Activated T-cell treated with anti-CD3 and anti-CD28 coated beads for 24 hours (primary cell): ENCODE measurements around the gene TMEM213.
"Not testable (repeated sequence)": the region's sequence is repeated elsewhere in the genome, so short reads cannot be mapped to it uniquely, and the experiment has no call there.

Experiments
- DNase-seq: peaks from one replicate; pipeline ENCODE4 v3.0.0-alpha.2; 2020; ENCODE audit warnings: low read depth

TMEM213 gene

DNA sequence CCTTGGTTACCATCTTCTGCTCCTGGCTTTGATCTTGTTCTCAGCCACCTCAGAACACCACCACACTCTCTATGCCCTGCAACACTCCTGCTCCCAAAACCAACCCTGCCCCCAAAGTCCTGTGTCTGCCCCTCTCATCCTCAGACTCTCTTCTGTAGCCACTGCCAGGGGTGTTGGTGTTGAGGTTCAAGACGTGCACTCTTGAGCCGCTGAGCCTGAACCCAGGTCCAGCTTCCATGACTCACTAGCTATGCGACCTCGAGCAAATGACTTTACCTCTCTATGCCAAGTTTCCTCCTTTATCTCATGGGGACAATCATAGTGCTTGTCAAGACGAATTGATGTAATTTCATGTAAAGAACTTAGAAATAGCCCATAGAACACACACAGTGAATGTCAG is 1.0 kb downstream of the TMEM213 start:
- DNase-seq, result no peak

DNA sequence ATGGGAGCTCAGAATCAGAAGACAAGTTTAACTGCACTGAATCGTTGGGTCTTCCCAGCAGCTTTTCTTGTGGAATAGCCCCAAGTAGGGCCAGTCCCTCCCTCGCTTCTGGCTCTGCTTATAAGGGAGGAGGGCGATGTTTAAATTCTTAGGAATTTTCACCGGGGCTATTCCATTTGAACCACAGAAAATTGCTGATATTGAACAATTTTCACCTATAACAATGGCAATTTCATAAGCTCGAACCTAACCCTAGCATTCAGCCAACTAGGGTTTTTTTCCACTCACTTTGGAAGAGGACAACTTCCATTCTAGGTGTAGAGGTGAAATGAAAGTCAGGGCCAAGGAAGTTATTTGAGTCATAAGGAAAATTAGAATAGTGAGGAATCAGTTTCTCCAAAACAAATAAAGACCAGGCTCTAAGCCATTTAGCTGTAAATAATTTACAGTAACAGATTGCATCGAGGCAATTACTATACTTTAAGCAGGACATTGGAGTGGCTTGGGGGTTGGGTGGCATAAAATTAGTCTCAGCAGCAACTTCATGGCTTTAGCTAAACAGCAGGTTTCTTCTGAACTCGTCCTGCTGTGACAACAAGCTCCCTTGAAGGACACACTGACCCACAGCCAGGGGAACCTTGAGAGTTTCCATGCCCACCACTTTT is 1.7 kb downstream of the TMEM213 start:
- no peak for DNase-seq

DNA sequence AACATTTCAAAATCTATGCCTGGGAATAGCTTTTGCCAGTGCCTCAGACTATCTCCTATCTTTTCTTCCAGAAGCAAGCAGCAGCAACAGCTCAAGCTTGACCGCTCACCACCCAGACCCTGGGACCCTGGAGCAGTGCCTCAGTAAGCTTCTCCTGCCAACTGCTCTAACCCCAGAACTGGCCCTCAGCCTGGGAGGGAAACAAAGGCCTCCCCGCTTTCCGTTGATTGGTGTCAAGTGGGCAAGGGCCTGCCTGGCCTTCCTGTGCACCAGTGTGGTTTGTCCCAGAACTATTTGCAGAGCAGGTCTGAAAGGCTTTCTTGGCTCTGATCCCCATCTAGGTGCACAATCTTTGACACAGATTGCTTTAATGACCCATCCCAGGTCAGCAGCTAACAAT is 3.5 kb downstream of the TMEM213 start:
- no peak for DNase-seq

DNA sequence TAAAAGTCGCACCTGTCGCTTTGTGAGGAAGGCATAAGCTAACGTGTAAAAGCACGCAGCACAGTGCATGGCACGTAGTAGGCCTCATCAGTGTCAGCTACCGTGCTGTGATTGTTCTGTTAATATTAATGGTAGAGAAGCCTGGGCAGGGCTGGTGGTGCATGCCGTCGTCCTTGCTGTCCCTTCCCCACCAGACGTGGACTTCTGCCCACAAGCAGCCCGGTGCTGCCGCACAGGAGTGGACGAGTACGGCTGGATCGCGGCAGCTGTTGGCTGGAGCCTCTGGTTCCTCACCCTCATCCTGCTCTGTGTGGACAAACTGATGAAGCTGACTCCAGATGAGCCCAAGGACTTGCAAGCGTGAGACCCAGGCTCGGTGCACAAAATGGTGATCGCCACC is 4.9 kb downstream of the TMEM213 start:
- DNase-seq, result no peak

DNA sequence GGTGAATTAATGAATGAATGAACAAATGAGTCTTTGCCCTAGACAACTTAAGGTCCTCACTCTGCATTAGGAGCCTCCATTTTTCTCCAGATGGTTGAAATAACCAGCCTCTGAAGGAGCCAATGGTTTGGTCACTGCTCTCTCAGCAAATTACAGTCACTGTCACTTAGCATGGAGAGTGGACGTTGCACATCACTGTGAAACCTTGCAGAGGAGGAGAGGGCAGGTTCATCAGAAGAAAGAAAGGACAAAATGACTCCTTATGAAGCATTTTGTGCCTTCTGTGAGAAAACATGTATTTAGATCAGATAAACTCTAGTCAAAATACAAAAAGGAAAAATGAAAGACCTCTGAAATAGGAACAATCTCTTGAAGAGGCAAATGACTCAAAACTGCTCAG is 6.8 kb downstream of the TMEM213 start:
- DNase-seq, result no peak

DNA sequence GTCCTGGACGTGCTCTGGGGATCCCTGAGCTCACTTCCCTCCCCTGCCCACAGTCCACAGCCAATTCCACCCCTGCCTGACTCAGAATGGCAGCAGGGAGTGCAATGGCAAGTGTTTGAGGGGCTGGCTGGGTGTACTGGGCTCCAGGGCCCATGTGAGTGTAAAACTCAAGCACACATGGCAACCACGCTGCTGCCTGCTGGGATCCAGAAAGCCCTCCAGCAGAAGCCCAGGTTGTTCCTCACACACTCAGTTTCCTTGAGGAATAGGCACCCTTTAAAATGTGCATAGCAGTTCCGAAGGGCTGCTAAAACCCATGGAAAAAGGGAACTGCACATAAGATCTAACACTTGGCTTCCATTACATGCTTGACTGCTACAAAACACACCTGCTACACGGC is 11.6 kb downstream of the TMEM213 start:
- DNase-seq, result no peak

DNA sequence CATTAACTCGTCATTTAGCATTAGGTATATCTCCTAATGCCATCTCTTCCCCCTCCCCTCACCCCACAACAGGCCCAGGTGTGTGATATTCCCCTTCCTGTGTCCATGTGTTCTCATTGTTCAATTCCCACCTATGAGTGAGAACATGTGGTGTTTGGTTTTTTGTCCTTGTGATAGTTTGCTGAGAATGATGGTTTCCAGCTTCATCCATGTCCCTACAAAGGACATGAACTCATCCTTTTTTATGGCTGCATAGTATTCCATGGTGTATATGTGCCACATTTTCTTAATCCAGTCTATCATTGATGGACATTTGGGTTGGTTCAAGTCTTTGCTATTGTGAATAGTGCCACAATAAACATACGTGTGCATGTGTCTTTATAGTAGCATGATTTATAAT is 13.5 kb downstream of the TMEM213 start:
- not testable (repeated sequence) for DNase-seq

DNA sequence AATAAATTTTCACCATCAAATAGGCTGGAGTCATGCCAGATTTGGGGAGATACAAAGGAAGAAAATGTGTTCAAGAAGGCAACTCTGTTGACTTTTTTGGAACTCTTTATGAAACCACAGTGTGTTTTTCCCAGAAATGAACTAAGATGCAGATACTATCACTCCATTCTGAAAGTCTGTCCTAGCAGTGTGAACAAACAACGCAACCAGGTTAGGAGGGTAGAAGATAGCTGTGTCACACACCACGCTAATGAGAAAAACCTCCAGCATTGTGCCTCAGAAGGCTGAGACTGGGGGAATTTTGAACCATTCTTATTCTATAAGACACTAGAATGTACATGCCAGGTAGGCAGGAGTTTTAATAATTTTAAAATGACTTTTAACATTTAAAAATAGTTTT is 16.2 kb downstream of the TMEM213 start:
- DNase-seq, result no peak

DNA sequence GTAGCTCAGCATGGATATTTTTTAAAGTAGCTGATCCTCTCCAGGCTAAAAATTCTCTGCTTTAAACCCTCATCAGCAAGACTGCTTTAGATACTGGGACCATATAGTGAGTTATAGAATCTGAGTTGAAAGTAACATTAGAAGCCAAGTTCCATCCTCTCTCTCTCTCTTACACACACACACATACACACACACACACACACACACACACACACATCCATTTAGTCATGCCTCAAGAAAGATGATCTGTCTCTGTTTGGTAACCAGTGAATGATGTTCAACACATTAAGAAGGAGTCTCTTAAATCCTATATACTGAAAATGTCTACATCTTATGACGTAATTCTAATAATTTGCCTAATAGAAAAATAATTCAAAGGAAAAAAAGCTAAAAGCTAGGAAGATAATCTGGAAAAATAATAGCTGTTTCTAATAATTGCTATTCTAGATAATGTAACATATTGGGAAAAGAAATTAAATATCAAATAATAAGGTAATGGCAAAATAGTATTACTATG is 17.1 kb downstream of the TMEM213 start:
- no peak for DNase-seq

DNA sequence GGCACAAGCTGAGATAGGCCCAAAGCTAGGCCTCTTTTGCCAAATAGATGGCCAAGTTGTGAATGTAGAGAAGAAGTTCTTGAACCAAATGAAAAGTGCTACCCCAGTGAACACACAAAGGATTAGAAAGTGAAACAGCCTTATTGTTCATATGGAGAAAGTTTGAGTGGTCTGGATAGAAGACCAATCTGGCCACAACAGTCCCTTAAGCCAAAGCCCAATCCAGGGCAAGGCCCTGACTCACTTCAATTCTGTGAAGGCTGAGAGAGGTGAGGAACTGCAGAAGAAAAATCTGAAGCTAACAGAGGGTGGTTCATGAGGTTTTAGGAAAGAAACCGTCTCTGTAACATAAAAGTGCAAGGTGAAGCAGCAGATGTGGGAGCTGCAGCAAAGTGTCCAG is 18.9 kb downstream of the TMEM213 start:
- DNase-seq, result no peak

DNA sequence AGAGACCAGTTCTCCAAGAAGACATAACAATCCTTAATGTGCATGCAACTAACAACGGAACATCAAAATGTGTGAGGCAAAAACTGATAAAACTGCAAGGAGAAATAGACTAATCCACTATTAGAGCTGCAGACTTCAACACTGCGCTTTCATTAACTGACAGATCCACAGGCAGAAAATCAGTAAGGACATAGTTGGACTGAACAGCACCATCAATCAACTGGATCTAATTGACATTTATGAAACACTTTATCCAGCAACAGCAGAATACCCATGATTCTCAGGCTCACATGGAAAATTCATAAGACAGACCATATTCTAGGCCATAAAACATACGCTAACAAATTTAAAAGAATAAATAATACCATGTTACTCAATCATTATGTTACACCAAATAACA is 21.8 kb downstream of the TMEM213 start:
- DNase-seq, result no peak

DNA sequence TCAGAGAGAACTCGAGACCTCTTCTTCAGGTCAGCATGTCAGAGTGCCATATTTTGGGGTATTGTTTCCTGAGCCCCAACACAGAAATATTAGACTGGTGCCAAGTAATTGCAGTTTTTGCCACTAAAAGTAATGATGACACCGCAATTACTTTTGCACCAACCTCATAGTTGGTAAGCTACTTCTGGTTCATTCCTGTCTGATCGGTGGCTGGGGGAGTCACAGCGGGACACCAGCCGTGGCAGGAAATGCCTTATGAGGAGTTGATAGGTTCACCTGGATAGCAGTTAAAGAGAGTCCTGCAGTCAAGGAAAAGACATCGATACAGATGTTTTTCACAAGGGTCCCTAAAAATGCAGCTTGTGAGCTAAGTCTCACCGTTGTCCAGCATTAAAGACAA is 24.1 kb downstream of the TMEM213 start:
- DNase-seq, result no peak

DNA sequence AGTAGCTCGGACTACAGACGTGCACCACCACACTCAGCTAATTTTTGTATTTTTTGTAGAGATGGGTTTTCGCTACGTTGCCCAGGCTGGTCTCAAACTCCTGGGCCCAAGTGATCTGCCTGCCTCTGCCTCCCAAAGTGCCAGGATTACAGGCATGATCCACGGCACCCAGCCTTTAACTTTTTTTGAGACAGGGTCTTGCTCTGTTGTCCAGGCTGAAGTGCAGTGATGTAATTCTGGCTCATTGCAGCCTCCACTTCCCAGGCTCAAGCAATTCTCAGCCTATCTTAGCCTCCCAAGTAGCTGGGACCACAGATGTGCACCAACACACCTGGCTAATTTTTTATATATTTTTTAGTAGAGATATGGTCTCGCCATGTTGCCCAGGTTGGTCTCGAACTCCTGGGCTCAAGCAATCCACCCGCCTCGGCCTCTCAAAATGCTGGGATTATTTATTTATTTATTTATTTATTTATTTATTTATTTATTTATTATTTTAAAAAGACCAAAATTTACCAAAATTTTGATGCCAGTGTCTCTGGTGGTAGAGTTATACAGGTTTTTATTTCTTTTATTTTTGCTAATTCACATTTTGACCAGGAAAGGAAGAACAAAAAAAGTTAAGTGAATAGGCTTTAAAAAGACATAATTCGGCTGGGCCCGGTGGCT is 25.2 kb downstream of the TMEM213 start:
- DNase-seq, result no peak

DNA sequence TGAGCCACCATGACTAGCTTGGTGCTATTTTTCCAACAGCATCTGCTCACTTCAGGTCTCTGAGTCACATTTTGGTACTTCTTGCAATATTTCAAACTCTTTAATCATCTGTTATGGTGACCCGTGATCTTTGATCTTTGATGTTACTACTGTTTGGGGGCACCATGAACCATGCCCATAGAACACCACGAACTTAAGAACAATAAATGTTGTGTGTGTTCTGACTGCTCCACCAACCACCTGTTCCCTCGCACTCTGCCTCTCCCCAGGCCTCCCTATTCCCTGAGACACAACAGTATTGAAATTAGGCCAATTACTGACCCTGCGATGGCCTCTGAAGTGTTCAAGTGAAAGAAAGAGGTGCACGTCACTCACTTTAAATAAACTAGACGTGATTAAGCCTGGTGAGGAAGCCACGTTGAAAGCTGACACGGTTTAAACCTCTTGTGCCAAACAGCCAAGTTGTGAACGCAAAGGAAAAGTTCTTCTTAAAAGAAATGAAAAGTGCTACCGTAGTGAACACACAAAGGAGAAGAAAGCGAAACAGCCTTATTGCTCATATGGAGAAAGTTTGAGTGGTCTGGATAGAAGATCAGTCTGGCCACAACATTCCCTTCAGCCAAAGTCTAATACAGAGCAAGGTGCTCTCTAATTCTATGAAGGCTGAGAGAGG is 27.4 kb downstream of the TMEM213 start:
- DNase-seq, result no peak

DNA sequence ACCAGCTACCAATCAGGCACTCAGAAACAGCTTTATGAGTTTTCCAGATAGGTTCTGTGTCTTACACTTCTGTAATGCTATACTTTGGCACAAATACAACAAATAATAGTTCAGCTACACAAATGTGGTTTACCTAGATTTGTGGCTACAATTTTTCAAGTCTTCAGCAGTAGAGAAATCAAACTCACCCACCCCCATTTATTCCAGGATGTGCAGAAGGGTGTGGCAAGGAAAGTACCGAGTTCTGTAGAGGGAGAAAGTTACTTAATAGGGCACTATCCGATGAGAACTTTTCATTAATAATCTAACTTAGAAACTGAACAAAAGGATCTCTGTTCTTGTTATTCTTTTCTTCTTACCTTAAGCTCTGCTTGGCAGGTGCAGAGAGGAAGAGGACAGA is 30.5 kb downstream of the TMEM213 start:
- DNase-seq, result no peak

DNA sequence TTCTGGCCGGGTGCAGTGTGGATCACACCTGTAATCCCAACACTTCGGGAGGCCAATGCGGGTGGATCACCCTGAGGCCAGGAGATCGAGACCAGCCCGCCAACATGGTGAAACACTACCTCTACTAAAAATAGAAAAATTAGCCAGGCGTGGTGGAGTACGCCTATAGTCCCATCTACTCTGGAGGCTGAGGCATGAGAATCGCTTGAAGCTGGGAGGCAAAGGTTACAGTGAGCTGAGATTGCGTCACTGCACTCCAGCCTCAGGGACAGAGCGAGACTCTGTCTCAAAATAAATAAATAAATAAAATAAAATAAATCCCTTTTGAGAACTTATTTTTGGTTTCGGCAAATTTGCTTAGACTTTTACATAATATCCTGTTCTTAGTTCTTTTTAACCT is 31.5 kb downstream of the TMEM213 start:
- DNase-seq, result no peak

DNA sequence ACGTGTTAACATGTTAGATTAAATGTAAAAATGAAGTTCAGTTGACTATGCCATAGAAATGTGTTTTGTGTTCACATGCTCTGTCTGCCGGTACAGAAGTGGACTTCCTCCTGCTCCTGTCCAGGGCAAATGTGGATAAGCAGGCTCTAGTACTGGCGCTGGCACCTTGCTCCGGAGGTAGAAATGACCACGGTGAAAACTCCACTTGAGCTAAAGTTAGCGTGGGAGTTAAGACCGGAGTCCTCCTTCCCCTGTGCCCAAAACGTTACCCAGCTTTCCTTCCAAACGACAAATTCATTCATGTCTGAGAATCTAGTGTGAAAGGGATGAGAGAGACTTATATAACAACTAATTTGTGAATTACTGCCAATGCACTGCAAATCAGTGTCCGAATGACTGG is 35.2 kb downstream of the TMEM213 start:
- DNase-seq, result no peak

DNA sequence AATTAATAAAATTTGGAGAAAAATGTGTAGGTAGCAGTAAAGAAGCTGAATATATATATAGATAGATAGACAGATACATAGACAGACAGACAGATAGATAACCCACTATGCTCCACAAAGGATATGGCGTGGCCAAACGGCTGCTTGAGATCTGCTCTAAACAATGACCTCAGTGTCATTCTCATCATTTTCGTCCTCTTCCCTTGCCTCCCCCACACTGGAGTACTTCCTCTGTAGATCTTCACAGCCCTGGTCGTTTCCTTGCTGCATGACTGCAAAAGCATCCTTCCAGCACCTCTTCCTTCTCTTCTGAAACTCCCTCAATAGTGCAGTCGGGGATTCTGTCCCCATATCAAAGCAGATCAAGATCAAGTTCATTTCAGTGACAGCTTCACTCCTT is 35.8 kb downstream of the TMEM213 start:
- no peak for DNase-seq

DNA sequence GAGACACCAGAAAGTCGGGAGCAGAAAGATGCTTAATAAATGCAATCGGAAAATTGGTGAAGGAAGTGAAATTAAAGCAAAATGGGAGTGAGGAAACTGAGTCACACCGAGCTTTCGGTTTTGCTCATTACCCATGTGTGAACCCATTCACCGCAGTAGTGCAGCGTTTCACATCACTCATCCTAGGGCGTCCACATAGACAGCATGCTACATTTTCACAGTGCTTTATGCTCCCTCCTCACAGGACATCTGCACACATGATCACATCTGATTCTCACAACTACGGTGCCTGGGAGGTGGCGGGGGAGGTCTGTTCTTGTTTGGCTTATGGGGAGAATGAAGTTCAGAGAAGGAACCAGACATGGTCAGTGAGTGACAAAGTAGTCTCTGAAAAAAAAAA is 36.8 kb downstream of the TMEM213 start:
- no peak for DNase-seq

DNA sequence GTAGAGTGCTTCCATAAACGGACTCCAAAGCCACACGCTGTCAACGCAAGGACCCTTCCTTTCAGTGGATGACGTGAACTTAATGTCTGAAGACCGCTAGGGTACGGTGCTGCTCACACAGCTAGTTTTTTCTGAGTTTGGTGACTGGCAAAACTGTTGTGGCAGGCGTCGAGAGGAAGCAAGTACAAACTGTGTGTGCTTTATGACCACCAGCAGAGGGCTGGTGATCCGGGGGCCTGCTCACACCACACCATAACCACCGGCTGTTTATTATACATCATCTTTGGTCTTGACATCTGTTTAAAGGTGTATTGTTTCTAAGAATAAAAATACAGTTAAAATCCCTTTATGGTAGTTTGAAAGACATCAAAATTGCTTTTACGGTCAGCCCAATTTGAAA is 37.3 kb downstream of the TMEM213 start:
- DNase-seq, result no peak

DNA sequence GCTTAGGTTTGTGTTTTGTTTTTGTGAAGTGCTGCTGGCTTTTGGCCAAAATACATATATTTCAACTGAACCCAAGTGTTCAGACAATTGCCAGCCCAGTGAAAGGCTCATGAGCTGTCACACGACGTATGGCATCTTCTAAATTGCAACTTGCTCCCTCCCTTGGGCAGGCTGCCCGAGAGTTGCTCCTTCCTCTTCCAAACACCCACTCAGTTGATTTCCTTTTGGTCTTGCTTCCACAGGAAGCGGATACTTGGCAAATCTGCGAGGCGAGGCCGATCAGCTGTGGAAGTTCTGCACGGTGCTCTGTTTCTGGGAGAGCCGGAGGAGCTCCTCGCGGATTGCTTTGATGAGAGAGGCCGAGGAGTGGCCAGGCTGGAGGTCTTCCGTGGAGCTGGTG is 39.8 kb downstream of the TMEM213 start:
- DNase-seq, result no peak

DNA sequence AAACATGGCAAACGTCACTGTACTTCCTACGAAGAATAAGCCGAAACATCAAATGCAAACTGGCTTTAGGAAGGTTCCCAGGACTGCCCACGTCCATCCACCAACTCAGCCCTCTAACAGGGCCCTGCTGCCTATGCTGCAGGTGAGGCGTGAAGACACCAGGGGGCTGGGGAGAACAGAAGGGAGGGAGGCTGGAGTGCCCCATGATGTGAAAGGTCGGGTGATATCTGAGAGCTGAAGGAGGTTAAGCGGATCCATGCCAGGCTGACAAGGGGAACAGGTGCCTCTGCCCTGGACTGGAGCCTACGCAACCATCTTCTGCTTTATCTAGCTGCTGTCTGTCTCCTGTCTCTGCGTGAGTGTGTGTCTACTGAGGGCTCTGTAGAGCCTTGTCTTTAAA is 40.4 kb downstream of the TMEM213 start:
- DNase-seq, result no peak

DNA sequence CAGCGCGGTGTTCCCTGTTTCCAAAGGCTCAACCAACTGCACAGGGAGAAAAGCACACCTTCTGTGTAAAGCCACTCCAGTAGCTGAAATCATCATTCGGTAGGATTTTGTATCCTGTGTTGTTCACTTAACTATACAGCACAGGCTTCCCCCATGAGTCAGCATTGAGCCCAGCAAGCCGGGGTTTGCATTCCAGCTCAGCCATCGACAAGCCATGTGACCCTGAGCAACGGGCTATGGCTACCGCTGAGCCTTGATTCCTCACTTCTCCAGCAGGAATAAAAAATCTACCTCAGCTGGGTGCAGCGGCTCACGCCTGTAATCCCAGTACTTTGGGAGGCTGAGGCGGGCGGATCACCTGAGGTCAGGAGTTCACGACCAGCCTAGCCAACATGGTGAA is 44.3 kb downstream of the TMEM213 start:
- DNase-seq, result no peak
